Trophoblast cell (in vitro differentiated cells and primary cell): ENCODE results near the gene SLC22A16.

Experiments used
- DNase-seq, 2 donors: peaks; one replicate each; pipeline ENCODE4 v3.0.0-alpha.2; 2016
- H2AFZ ChIP-seq: 2 replicates; pipeline ENCODE4 v1.6.1; 2013; ENCODE audit warnings: low read length, moderate library complexity, mild to moderate bottlenecking; ENCODE audit not compliant: insufficient read depth, poor library complexity
- H2AK5ac ChIP-seq: 2 replicates; pipeline ENCODE4 v1.6.1; 2013; ENCODE audit warnings: mild to moderate bottlenecking, low read length
- H2BK120ac ChIP-seq: 2 replicates; pipeline ENCODE4 v1.6.1; 2013; ENCODE audit warnings: low read length, mild to moderate bottlenecking, moderate library complexity; ENCODE audit not compliant: insufficient read depth, poor library complexity
- H2BK12ac ChIP-seq: 2 replicates; pipeline ENCODE4 v1.6.1; 2013; ENCODE audit warnings: mild to moderate bottlenecking, low read length, moderate library complexity
- H2BK5ac ChIP-seq: 2 replicates; pipeline ENCODE4 v1.6.1; 2013; ENCODE audit warnings: low read length, low read depth, moderate library complexity, mild to moderate bottlenecking; ENCODE audit not compliant: poor library complexity
- H3K14ac ChIP-seq: 2 replicates; pipeline ENCODE4 v1.6.1; 2013; ENCODE audit warnings: mild to moderate bottlenecking, low read length
- H3K18ac ChIP-seq: 2 replicates; pipeline ENCODE4 v1.6.1; 2013; ENCODE audit warnings: mild to moderate bottlenecking, low read length
- H3K23ac ChIP-seq: 2 replicates; pipeline ENCODE4 v1.6.1; 2013; ENCODE audit warnings: low read length
- H3K27ac ChIP-seq: 2 replicates; pipeline ENCODE4 v1.5.1; 2013; ENCODE audit warnings: low read depth, mild to moderate bottlenecking, inconsistent platforms, low read length, moderate library complexity
- H3K27me3 ChIP-seq: 2 replicates; pipeline ENCODE4 v1.6.1; 2013; ENCODE audit warnings: inconsistent platforms, mild to moderate bottlenecking, low read length, moderate library complexity; ENCODE audit not compliant: insufficient read depth
- H3K36me3 ChIP-seq, 2 experiments: 1 replicate in 1 of 2; 2 replicates in 1 of 2; pipeline ENCODE4 v1.6.1; 2013; ENCODE audit warnings: low read length in 2 of 2, mild to moderate bottlenecking in 2 of 2, moderate library complexity in 1 of 2; ENCODE audit not compliant: insufficient read depth in 2 of 2, control insufficient read depth in 1 of 2
- H3K4ac ChIP-seq: 2 replicates; pipeline ENCODE4 v1.6.1; 2013; ENCODE audit warnings: low read depth, mild to moderate bottlenecking, low read length, moderate library complexity
- H3K4me1 ChIP-seq, 2 experiments: 1 replicate in 1 of 2; 2 replicates in 1 of 2; pipeline ENCODE4 v1.6.1; 2013; ENCODE audit warnings: low read length in 2 of 2, mild to moderate bottlenecking in 2 of 2, moderate library complexity in 1 of 2; ENCODE audit not compliant: insufficient read depth in 2 of 2, control insufficient read depth in 1 of 2
- H3K4me2 ChIP-seq: 2 replicates; pipeline ENCODE4 v1.6.1; 2013; ENCODE audit warnings: inconsistent platforms, mild to moderate bottlenecking, low read length, moderate library complexity
- H3K4me3 ChIP-seq: 2 replicates; pipeline ENCODE4 v1.5.1; 2013; ENCODE audit warnings: mild to moderate bottlenecking, low read depth, low read length, inconsistent platforms
- H3K79me1 ChIP-seq: one replicate; pipeline ENCODE4 v1.6.1; 2013; ENCODE audit warnings: low read length
- H3K79me2 ChIP-seq: 2 replicates; pipeline ENCODE4 v1.6.1; 2013; ENCODE audit warnings: low read length, mild to moderate bottlenecking; ENCODE audit not compliant: control insufficient read depth, insufficient read depth, poor library complexity
- H3K9ac ChIP-seq: 2 replicates; pipeline ENCODE4 v1.6.1; 2013; ENCODE audit warnings: mild to moderate bottlenecking, low read length
- H3K9me3 ChIP-seq: 2 replicates; pipeline ENCODE4 v1.6.1; 2013; ENCODE audit warnings: low read depth, mild to moderate bottlenecking, control low read depth, inconsistent platforms, low read length; ENCODE audit not compliant: insufficient read depth
- H4K12ac ChIP-seq: 2 replicates; pipeline ENCODE4 v1.6.1; 2013; ENCODE audit warnings: low read depth, mild to moderate bottlenecking, low read length, moderate library complexity
- H4K8ac ChIP-seq: 2 replicates; pipeline ENCODE4 v1.6.1; 2013; ENCODE audit warnings: low read depth, mild to moderate bottlenecking, low read length, moderate library complexity
- H4K91ac ChIP-seq: one replicate; pipeline ENCODE4 v1.6.1; 2013; ENCODE audit warnings: low read depth, mild to moderate bottlenecking, low read length, moderate library complexity
- WGBS: extraction: QIAGEN DNeasy Blood & Tissue Kit; methylation state at CpG from one replicate; pipeline ENCODE4 v1.1.7; 2013; ENCODE audit warnings: missing lambda C conversion rate; ENCODE audit not compliant: insufficient read length, insufficient coverage; ENCODE audit errors: extremely low coverage; 5-methylcytosine and 5-hydroxymethylcytosine counted together

Gene SLC22A16

DNA sequence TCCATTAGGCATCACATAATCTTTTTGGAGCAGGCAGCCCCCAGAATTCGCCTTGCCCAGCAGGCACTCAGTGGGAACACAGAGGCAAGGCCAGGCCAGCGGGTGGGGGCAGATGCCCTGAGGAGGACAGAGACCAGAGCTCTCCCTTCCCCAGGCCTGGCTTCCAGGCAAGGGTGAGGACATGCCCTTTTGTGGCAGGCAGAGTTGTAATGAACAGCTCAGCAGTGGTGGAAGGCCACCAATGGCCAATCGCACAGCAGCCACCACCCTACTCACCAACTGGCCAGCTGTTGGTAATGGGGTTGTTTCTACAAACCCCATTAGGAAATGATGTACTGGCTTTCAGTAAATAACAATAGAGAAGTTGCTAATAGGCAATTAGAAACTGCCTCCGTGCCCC, 45.7 kb downstream of the SLC22A16 start:
- no peaks in the 10 kb centered on the region for H3K79me1 ChIP-seq
- H3K9ac ChIP-seq = no peak overlapping the region
- H3K27ac ChIP-seq = no peak overlapping the region
- no peaks in the 10 kb centered on the region for H3K36me3 ChIP-seq
- no peaks in the 10 kb centered on the region for H3K4me1 ChIP-seq
- H2BK5ac ChIP-seq = no peak overlapping the region
- no peaks in the 10 kb centered on the region for H3K27me3 ChIP-seq
- no peak overlapping the region for H3K4me3 ChIP-seq
- H3K4ac ChIP-seq = no peak overlapping the region
- H4K91ac ChIP-seq = no peak overlapping the region
- no CpG with 5 or more reads among the region's 4 CpGs for WGBS
- H3K79me2 ChIP-seq = no peaks in the 10 kb centered on the region
- H3K18ac ChIP-seq = no peak overlapping the region
- no peak for DNase-seq
- no peak overlapping the region for H3K4me2 ChIP-seq
- H2AFZ ChIP-seq = no peak overlapping the region
- H2BK12ac ChIP-seq = no peak overlapping the region
- no peak overlapping the region for H3K14ac ChIP-seq
- H3K23ac ChIP-seq = no peak overlapping the region
- H2BK120ac ChIP-seq = no peak overlapping the region
- H2AK5ac ChIP-seq = no peak overlapping the region
- H3K9me3 ChIP-seq = no peaks in the 10 kb centered on the region
- no peak overlapping the region for H4K12ac ChIP-seq
- no peak overlapping the region for H4K8ac ChIP-seq

DNA sequence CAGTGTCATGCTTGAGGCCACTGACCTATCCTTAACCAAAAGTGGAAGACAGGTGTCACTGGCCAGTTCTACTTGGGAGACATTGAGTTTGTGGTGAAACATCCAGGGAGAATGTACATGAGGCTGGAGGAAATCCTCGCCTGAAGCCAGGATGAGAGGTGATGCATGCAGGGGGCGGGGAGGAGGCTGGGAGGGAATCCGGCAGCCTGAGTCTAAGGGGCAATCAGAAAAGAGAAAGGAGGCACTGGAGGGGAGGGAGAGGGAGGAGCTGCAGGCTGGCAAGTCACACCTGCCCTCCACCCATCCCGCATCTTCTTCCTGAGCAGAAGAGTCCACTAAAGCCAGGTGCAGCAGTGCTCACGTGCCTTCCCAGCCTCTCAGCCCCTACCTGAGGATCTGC, 46.2 kb downstream of the SLC22A16 start:
- Histone ChIP-seq H3K4me1 (no peaks in the 10 kb centered on the region), H3K4me2 (no peak overlapping the region), H3K9ac (no peak overlapping the region), H4K91ac (no peak overlapping the region), H4K12ac (no peak overlapping the region), H2BK12ac (no peak overlapping the region), H2AK5ac (no peak overlapping the region), H3K18ac (no peak overlapping the region), H3K27me3 (no peaks in the 10 kb centered on the region), H4K8ac (no peak overlapping the region), H3K27ac (no peak overlapping the region), H3K79me1 (no peaks in the 10 kb centered on the region), H2BK5ac (no peak overlapping the region), H3K79me2 (no peaks in the 10 kb centered on the region), H3K4me3 (no peak overlapping the region), H3K23ac (no peak overlapping the region), H2AFZ (no peak overlapping the region), H3K9me3 (no peaks in the 10 kb centered on the region), H3K4ac (no peak overlapping the region), H2BK120ac (no peak overlapping the region), H3K14ac (no peak overlapping the region), H3K36me3 (no peaks in the 10 kb centered on the region)
- no peak for DNase-seq
- WGBS = no CpG with 5 or more reads among the region's 5 CpGs

DNA sequence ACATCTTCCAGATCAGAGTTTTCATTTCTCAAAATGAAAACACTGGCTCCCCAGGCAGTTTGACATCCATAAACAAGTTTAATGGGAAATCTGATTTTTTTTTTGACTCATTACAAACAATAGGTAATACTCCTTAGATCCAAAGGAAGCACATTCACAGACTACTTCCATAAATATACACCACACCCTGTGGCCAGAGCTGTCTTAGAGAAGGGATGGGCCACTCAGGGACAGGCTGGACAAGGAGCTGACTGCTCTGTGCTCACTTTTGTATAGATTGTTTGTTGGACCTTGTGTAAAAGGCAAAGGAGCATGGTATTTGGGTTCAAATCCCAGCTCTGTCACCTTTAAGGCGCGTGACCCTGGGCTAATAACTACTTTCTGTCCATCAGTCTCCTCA, 48.3 kb downstream of the SLC22A16 start:
- H3K23ac ChIP-seq = no peak overlapping the region
- no peaks in the 10 kb centered on the region for H3K9me3 ChIP-seq
- no peak overlapping the region for H2BK12ac ChIP-seq
- no peak overlapping the region for H3K14ac ChIP-seq
- no peak overlapping the region for H2BK5ac ChIP-seq
- no peaks in the 10 kb centered on the region for H3K79me1 ChIP-seq
- no peak overlapping the region for H4K8ac ChIP-seq
- H2AFZ ChIP-seq = no peak overlapping the region
- H3K18ac ChIP-seq = no peak overlapping the region
- H4K91ac ChIP-seq = no peak overlapping the region
- H3K9ac ChIP-seq = no peak overlapping the region
- DNase-seq = no peak
- no peak overlapping the region for H2BK120ac ChIP-seq
- no peaks in the 10 kb centered on the region for H3K4me1 ChIP-seq
- no peak overlapping the region for H2AK5ac ChIP-seq
- no peak overlapping the region for H3K4ac ChIP-seq
- H3K79me2 ChIP-seq = no peaks in the 10 kb centered on the region
- no peak overlapping the region for H3K27ac ChIP-seq
- no peaks in the 10 kb centered on the region for H3K27me3 ChIP-seq
- H3K36me3 ChIP-seq = no peaks in the 10 kb centered on the region
- no peak overlapping the region for H4K12ac ChIP-seq
- WGBS = no CpG with 5 or more reads among the region's 2 CpGs
- no peak overlapping the region for H3K4me2 ChIP-seq
- H3K4me3 ChIP-seq = no peak overlapping the region

DNA sequence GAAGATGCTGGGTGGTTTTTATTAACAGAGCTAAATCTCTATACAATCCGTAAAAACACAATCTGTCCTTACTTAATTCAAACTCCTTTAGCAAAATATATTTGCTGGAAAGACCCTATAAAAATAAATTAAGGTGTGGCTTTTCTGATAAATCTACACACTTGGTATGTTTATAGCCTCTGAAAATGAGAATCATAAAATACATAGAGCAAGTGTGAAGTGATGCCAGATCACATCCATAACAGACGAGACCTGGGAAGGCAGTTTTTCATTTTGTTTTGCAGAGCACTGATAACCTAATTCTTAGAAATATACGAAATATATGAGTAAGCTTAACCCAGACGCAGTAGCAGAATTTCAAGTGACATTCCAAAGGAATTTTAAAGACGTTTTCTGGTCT, 50.6 kb downstream of the SLC22A16 start:
- Histone ChIP-seq H2AK5ac (no peak overlapping the region), H4K12ac (no peak overlapping the region), H3K27ac (no peak overlapping the region), H3K14ac (no peak overlapping the region), H2BK12ac (no peak overlapping the region), H3K27me3 (peaks cover 2% of the 10 kb centered on the region), H4K91ac (no peak overlapping the region), H2BK5ac (no peak overlapping the region), H3K36me3 (no peaks in the 10 kb centered on the region), H4K8ac (no peak overlapping the region), H3K9me3 (no peaks in the 10 kb centered on the region), H3K9ac (no peak overlapping the region), H3K79me2 (no peaks in the 10 kb centered on the region), H3K4me3 (no peak overlapping the region), H2AFZ (no peak overlapping the region), H3K79me1 (no peaks in the 10 kb centered on the region), H3K18ac (no peak overlapping the region), H2BK120ac (no peak overlapping the region), H3K23ac (no peak overlapping the region), H3K4me2 (no peak overlapping the region), H3K4ac (no peak overlapping the region), H3K4me1 (no peaks in the 10 kb centered on the region)
- DNase-seq = no peak
- WGBS = no CpG with 5 or more reads among the region's 5 CpGs

DNA sequence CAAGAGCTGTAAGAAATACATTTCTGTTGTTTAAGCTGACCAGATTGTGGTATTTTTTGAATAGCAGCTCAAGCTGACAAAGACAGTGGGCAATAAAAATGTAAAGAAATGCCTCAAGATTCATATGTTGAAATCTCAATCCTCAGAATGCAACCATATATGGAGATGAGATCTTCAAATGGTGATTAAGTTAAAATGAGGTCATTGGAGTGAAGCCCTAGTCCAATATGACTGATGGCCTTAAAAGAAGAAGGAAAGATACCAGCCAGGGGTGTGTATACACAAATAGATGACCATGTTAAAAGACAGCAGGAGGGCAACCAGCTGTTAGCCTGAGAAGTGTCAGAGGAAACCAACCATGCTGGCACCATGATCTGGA, 54.0 kb downstream of the SLC22A16 start:
- no peaks in the 10 kb centered on the region for H3K79me1 ChIP-seq
- no peak overlapping the region for H2BK5ac ChIP-seq

More for the DNA sequence above, 54.0 kb downstream of the SLC22A16 start:
- no peak overlapping the region for H3K9ac ChIP-seq
- H3K18ac ChIP-seq = no peak overlapping the region
- no peak overlapping the region for H3K14ac ChIP-seq
- no peak overlapping the region for H4K91ac ChIP-seq
- H3K36me3 ChIP-seq = no peaks in the 10 kb centered on the region
- H3K4me1 ChIP-seq = no peaks in the 10 kb centered on the region
- H4K8ac ChIP-seq = no peak overlapping the region
- H3K79me2 ChIP-seq = no peaks in the 10 kb centered on the region
- no peak overlapping the region for H2AK5ac ChIP-seq
- H4K12ac ChIP-seq = no peak overlapping the region
- no peak overlapping the region for H3K23ac ChIP-seq
- no peak overlapping the region for H2BK120ac ChIP-seq
- H2AFZ ChIP-seq = no peak overlapping the region
- H3K4me3 ChIP-seq = no peak overlapping the region
- no peaks in the 10 kb centered on the region for H3K9me3 ChIP-seq
- no peak overlapping the region for H3K4ac ChIP-seq
- H3K4me2 ChIP-seq = no peak overlapping the region
- DNase-seq = peak in 1 of 2 donors; percentile 14
- H3K27me3 ChIP-seq = peaks cover 2% of the 10 kb centered on the region
- no peak overlapping the region for H2BK12ac ChIP-seq
- no peak overlapping the region for H3K27ac ChIP-seq
